Karpas-422 (cell line): ENCODE results near the gene KHDC3L. TPM values are rescaled to one million over a fixed set of nuclear protein-coding genes. Genes with fewer than 3 reads are reported as not detected.

Experiments
- DNase-seq: peaks from one replicate; pipeline ENCODE4 v3.0.0-alpha.2; 2015
- H2AFZ ChIP-seq: fragments of 200-600 bp; sonication (generic); 2 replicates; pipeline ENCODE4 v1.6.1; 2014; ENCODE audit warnings: antibody characterized with exemption, low read length, mixed read lengths
- H3K27ac ChIP-seq: fragments of 200-600 bp; sonication (generic); 2 replicates; pipeline ENCODE4 v1.5.1; 2014; ENCODE audit warnings: mild to moderate bottlenecking, low read length, moderate library complexity
- H3K27me3 ChIP-seq: fragments of 200-600 bp; sonication (generic); 2 replicates; pipeline ENCODE4 v1.6.1; 2014; ENCODE audit warnings: low read length, mixed read lengths
- H3K36me3 ChIP-seq: fragments of 200-600 bp; sonication (generic); 2 replicates; pipeline ENCODE4 v1.6.1; 2014; ENCODE audit warnings: low read length, mixed read lengths; ENCODE audit not compliant: insufficient read depth
- H3K4me1 ChIP-seq: fragments of 200-600 bp; sonication (generic); 2 replicates; pipeline ENCODE4 v1.6.1; 2014; ENCODE audit warnings: mild to moderate bottlenecking, low read length, mixed read lengths
- H3K4me2 ChIP-seq: fragments of 200-600 bp; sonication (generic); 2 replicates; pipeline ENCODE4 v1.6.1; 2014; ENCODE audit warnings: low read length, low read depth, mild to moderate bottlenecking; ENCODE audit not compliant: poor library complexity, severe bottlenecking
- H3K4me3 ChIP-seq: fragments of 200-600 bp; sonication (generic); 2 replicates; pipeline ENCODE4 v1.5.1; 2014; ENCODE audit warnings: mild to moderate bottlenecking, antibody characterized with exemption, low read length, mixed read lengths
- H3K79me2 ChIP-seq: fragments of 200-600 bp; sonication (generic); 2 replicates; pipeline ENCODE4 v1.6.1; 2014; ENCODE audit warnings: mild to moderate bottlenecking, low read length, mixed read lengths
- H3K9ac ChIP-seq: fragments of 200-600 bp; sonication (generic); 2 replicates; pipeline ENCODE4 v1.6.0; 2014; ENCODE audit warnings: low read length
- H3K9me2 ChIP-seq: fragments of 200-600 bp; sonication (generic), shearing (Covaris generic); replicated peaks from 2 replicates; pipeline ENCODE4 v1.6.0; 2014; ENCODE audit warnings: mild to moderate bottlenecking, low read length, moderate library complexity; ENCODE audit not compliant: insufficient read depth
- H3K9me3 ChIP-seq: fragments of 300-700, 200-600 bp; sonication (generic); 2 replicates; pipeline ENCODE4 v1.6.1; 2014; ENCODE audit warnings: low read length, mixed read lengths
- H4K20me1 ChIP-seq: fragments of 200-600 bp; sonication (generic); 2 replicates; pipeline ENCODE4 v1.6.1; 2014; ENCODE audit warnings: mild to moderate bottlenecking, antibody characterized with exemption, low read length, low read depth; ENCODE audit not compliant: insufficient read depth
- total RNA-seq: library from RNA; depleted of rRNA; stranded (reverse); fragments of >200 nt; shearing (Covaris generic); gene quantifications from 2 replicates; pipeline ENCODE4 v1.2.3, GENCODE V29; 2014; ENCODE audit warnings: low replicate concordance; rRNA removed

Gene KHDC3L
- total RNA-seq = not detected in 2 replicates

- no peaks in the 10 kb centered on the region for H3K4me1 ChIP-seq
- no peaks in the 10 kb centered on the region for H3K9me2 ChIP-seq
- H3K4me3 ChIP-seq = no peak within 1 kb of the TSS
- DNase-seq = no peak
- H4K20me1 ChIP-seq = no peaks in the 10 kb centered on the region
- H3K27ac ChIP-seq = no peak within 1 kb of the TSS
- no peak within 1 kb of the TSS for H2AFZ ChIP-seq
- H3K36me3 ChIP-seq = no peaks in the 10 kb centered on the region
- H3K79me2 ChIP-seq = no peaks in the 10 kb centered on the region
- H3K9ac ChIP-seq = no peak within 1 kb of the TSS
- no peaks in the 10 kb centered on the region for H3K9me3 ChIP-seq
- no peak within 1 kb of the TSS for H3K4me2 ChIP-seq
- no peaks in the 10 kb centered on the region for H3K27me3 ChIP-seq
Observed at GRCh38 chr6:73362358-73362757, at the start of gene KHDC3L. Gene KHDC3L, plus strand, starts transcription at chr6:73362658. Its CDS starts 72 bp downstream, at chr6:73362730.

- no peaks in the 10 kb centered on the region for H3K9me3 ChIP-seq
- H3K36me3 ChIP-seq = no peaks in the 10 kb centered on the region
- H4K20me1 ChIP-seq = no peaks in the 10 kb centered on the region
- no peak for DNase-seq
- peaks cover under 1% of the 10 kb centered on the region for H3K79me2 ChIP-seq
- no peaks in the 10 kb centered on the region for H3K27me3 ChIP-seq
- peaks cover 3% of the 10 kb centered on the region for H3K4me1 ChIP-seq
- H3K9me2 ChIP-seq = no peaks in the 10 kb centered on the region
- no peak overlapping the region for H3K27ac ChIP-seq
- no peak overlapping the region for H2AFZ ChIP-seq
- no peak overlapping the region for H3K4me3 ChIP-seq
- no peak overlapping the region for H3K4me2 ChIP-seq
- no peak overlapping the region for H3K9ac ChIP-seq
Observed at GRCh38 chr6:73314577-73315492, 47.6 kb upstream of the KHDC3L start.

GRCh38 chr6:73323323-73323722 lies 39.1 kb upstream of the KHDC3L start:
- H3K4me1 ChIP-seq = 0 out of 2 replicates have a peak, but pooled peaks cover 2% of the 10 kb centered on the region

GRCh38 chr6:73325656-73326055 lies 36.8 kb upstream of the KHDC3L start:
- DNase-seq = no peak
- 0 out of 2 replicates have a peak, but pooled peaks cover 2% of the 10 kb centered on the region for H3K4me1 ChIP-seq
- H3K27ac ChIP-seq = no peak overlapping the region
- H3K27me3 ChIP-seq = no peaks in the 10 kb centered on the region
- no peak overlapping the region for H3K4me2 ChIP-seq
- H3K9me3 ChIP-seq = no peaks in the 10 kb centered on the region
- no peaks in the 10 kb centered on the region for H3K36me3 ChIP-seq
- no peaks in the 10 kb centered on the region for H4K20me1 ChIP-seq
- H3K79me2 ChIP-seq = no peaks in the 10 kb centered on the region
- H3K4me3 ChIP-seq = no peak overlapping the region
- H3K9ac ChIP-seq = no peak overlapping the region
- no peaks in the 10 kb centered on the region for H3K9me2 ChIP-seq
- no peak overlapping the region for H2AFZ ChIP-seq

More at GRCh38 chr6:73323323-73323722, 39.1 kb upstream of the KHDC3L start:
- no peaks in the 10 kb centered on the region for H3K9me3 ChIP-seq
- no peaks in the 10 kb centered on the region for H3K27me3 ChIP-seq
- H2AFZ ChIP-seq = no peak overlapping the region
- H3K9ac ChIP-seq = no peak overlapping the region
- no peak overlapping the region for H3K27ac ChIP-seq
- no peak overlapping the region for H3K4me3 ChIP-seq
- DNase-seq = no peak
- no peaks in the 10 kb centered on the region for H3K79me2 ChIP-seq
- H3K4me2 ChIP-seq = no peak overlapping the region
- H4K20me1 ChIP-seq = no peaks in the 10 kb centered on the region
- no peaks in the 10 kb centered on the region for H3K9me2 ChIP-seq
- no peaks in the 10 kb centered on the region for H3K36me3 ChIP-seq

GRCh38 chr6:73328790-73329189 lies 33.7 kb upstream of the KHDC3L start:
- no peak overlapping the region for H3K9ac ChIP-seq
- H3K27me3 ChIP-seq = no peaks in the 10 kb centered on the region
- H3K4me2 ChIP-seq = no peak overlapping the region
- no peaks in the 10 kb centered on the region for H3K9me3 ChIP-seq
- H3K79me2 ChIP-seq = no peaks in the 10 kb centered on the region
- no peaks in the 10 kb centered on the region for H4K20me1 ChIP-seq
- no peaks in the 10 kb centered on the region for H3K9me2 ChIP-seq
- no peak for DNase-seq
- H3K4me1 ChIP-seq = 0 out of 2 replicates have a peak, but pooled peaks cover 2% of the 10 kb centered on the region
- H3K4me3 ChIP-seq = no peak overlapping the region
- no peak overlapping the region for H3K27ac ChIP-seq
- no peak overlapping the region for H2AFZ ChIP-seq
- H3K36me3 ChIP-seq = no peaks in the 10 kb centered on the region

- Histone ChIP-seq H3K4me1 (0 out of 2 replicates have a peak, but pooled peaks cover 2% of the 10 kb centered on the region), H3K4me3 (no peak overlapping the region), H3K36me3 (no peaks in the 10 kb centered on the region), H3K9ac (no peak overlapping the region), H3K27me3 (no peaks in the 10 kb centered on the region), H3K9me3 (no peaks in the 10 kb centered on the region), H3K4me2 (no peak overlapping the region), H3K79me2 (no peaks in the 10 kb centered on the region), H4K20me1 (no peaks in the 10 kb centered on the region), H3K27ac (no peak overlapping the region), H3K9me2 (no peaks in the 10 kb centered on the region), H2AFZ (no peak overlapping the region)
- no peak for DNase-seq
Observed at GRCh38 chr6:73329201-73329600, 33.3 kb upstream of the KHDC3L start.

GRCh38 chr6:73339340-73339739 lies 23.1 kb upstream of the KHDC3L start:
- Histone ChIP-seq H3K27ac (no peak overlapping the region), H3K9me3 (no peaks in the 10 kb centered on the region), H3K4me3 (no peak overlapping the region), H3K9me2 (no peaks in the 10 kb centered on the region), H3K9ac (no peak overlapping the region), H3K4me1 (peaks cover 8% of the 10 kb centered on the region), H3K36me3 (no peaks in the 10 kb centered on the region), H3K27me3 (no peaks in the 10 kb centered on the region), H3K4me2 (no peak overlapping the region), H3K79me2 (no peaks in the 10 kb centered on the region), H4K20me1 (no peaks in the 10 kb centered on the region), H2AFZ (no peak overlapping the region)
- DNase-seq = no peak

- Histone ChIP-seq H3K9ac (no peak overlapping the region), H3K4me1 (peaks cover 8% of the 10 kb centered on the region), H3K9me2 (no peaks in the 10 kb centered on the region), H3K4me3 (no peak overlapping the region), H3K27me3 (no peaks in the 10 kb centered on the region), H2AFZ (no peak overlapping the region), H3K9me3 (no peaks in the 10 kb centered on the region), H3K79me2 (no peaks in the 10 kb centered on the region), H3K36me3 (no peaks in the 10 kb centered on the region), H3K27ac (no peak overlapping the region), H4K20me1 (no peaks in the 10 kb centered on the region), H3K4me2 (no peak overlapping the region)
- DNase-seq = no peak
Observed at GRCh38 chr6:73340048-73340447, 22.4 kb upstream of the KHDC3L start.
